Measurements from ENCODE around the gene SCO2.

The SCO2 gene

GRCh38 chr22:50568626-50569025 lies 43.2 kb upstream of the SCO2 start:
- H2AFZ ChIP-seq (ENCODE audit: insufficient read depth, low read length, poor library complexity), result no peak overlapping the region
- no peak overlapping the region for H3K27ac ChIP-seq (ENCODE audit: low read depth, low read length)
- WGBS (ENCODE audit: extremely low coverage, insufficient coverage, insufficient read length), result no CpG with 5 or more reads among the region's 7 CpGs
- H2AK5ac ChIP-seq (ENCODE audit: low read length), result no peak overlapping the region
- H3K18ac ChIP-seq (ENCODE audit: low read length), result no peak overlapping the region
- no peak overlapping the region for H2BK5ac ChIP-seq (ENCODE audit: low read depth, low read length, poor library complexity)
- H4K8ac ChIP-seq (ENCODE audit: low read depth, low read length), result no peak overlapping the region
- peaks cover 53 to 56% of the 10 kb centered on the region in 2 experiments for H3K36me3 ChIP-seq (ENCODE audit: control insufficient read depth in 1 of 2, insufficient read depth in 2 of 2, low read length in 2 of 2)
- no peak overlapping the region for H3K4me2 ChIP-seq (ENCODE audit: low read length)
- H3K4me3 ChIP-seq (ENCODE audit: low read depth, low read length), result no peak overlapping the region
- H3K79me2 ChIP-seq (ENCODE audit: control insufficient read depth, insufficient read depth, low read length, poor library complexity), result no peaks in the 10 kb centered on the region
- no peaks in the 10 kb centered on the region for H3K27me3 ChIP-seq (ENCODE audit: insufficient read depth, low read length)
- peak; percentile 73 to 76 for DNase-seq
- H2BK120ac ChIP-seq (ENCODE audit: insufficient read depth, low read length, poor library complexity), result no peak overlapping the region
- no peak overlapping the region for H3K4ac ChIP-seq (ENCODE audit: low read depth, low read length)
- no peak overlapping the region for H3K9ac ChIP-seq (ENCODE audit: low read length)
- H4K91ac ChIP-seq (ENCODE audit: low read depth, low read length), result no peak overlapping the region
- H3K4me1 ChIP-seq (ENCODE audit: control insufficient read depth in 1 of 2, insufficient read depth in 2 of 2, low read length in 2 of 2), result peaks cover 0 to 2% of the 10 kb centered on the region in 2 experiments
- H2BK12ac ChIP-seq (ENCODE audit: low read length), result no peak overlapping the region
- no peaks in the 10 kb centered on the region for H3K79me1 ChIP-seq (ENCODE audit: low read length)
- no peak overlapping the region for H3K23ac ChIP-seq (ENCODE audit: low read length)
- no peak overlapping the region for H4K12ac ChIP-seq (ENCODE audit: low read depth, low read length)
- no peak overlapping the region for H3K14ac ChIP-seq (ENCODE audit: low read length)
- H3K9me3 ChIP-seq (ENCODE audit: insufficient read depth, low read depth, low read length), result peaks cover 2% of the 10 kb centered on the region

- H3K4me1 ChIP-seq (ENCODE audit: control insufficient read depth in 1 of 2, insufficient read depth in 2 of 2, low read length in 2 of 2), result peaks cover 5 to 8% of the 10 kb centered on the region in 2 experiments
- H3K14ac ChIP-seq (ENCODE audit: low read length), result no peak overlapping the region
- H3K27ac ChIP-seq (ENCODE audit: low read depth, low read length), result no peak overlapping the region
- H4K8ac ChIP-seq (ENCODE audit: low read depth, low read length), result no peak overlapping the region
- peaks cover 2% of the 10 kb centered on the region for H3K9me3 ChIP-seq (ENCODE audit: insufficient read depth, low read depth, low read length)
- H3K79me1 ChIP-seq (ENCODE audit: low read length), result no peaks in the 10 kb centered on the region
- H4K12ac ChIP-seq (ENCODE audit: low read depth, low read length), result no peak overlapping the region
- no peak for DNase-seq
- H2BK12ac ChIP-seq (ENCODE audit: low read length), result no peak overlapping the region
- no peak overlapping the region for H2AK5ac ChIP-seq (ENCODE audit: low read length)
- H3K4me2 ChIP-seq (ENCODE audit: low read length), result no peak overlapping the region
- H3K36me3 ChIP-seq (ENCODE audit: control insufficient read depth in 1 of 2, insufficient read depth in 2 of 2, low read length in 2 of 2), result peaks cover 45 to 48% of the 10 kb centered on the region in 2 experiments
- no peaks in the 10 kb centered on the region for H3K27me3 ChIP-seq (ENCODE audit: insufficient read depth, low read length)
- no peak overlapping the region for H4K91ac ChIP-seq (ENCODE audit: low read depth, low read length)
- no peak overlapping the region for H3K4ac ChIP-seq (ENCODE audit: low read depth, low read length)
- H3K23ac ChIP-seq (ENCODE audit: low read length), result no peak overlapping the region
- H3K4me3 ChIP-seq (ENCODE audit: low read depth, low read length), result no peak overlapping the region
- no CpG with 5 or more reads among the region's 7 CpGs for WGBS (ENCODE audit: extremely low coverage, insufficient coverage, insufficient read length)
- no peaks in the 10 kb centered on the region for H3K79me2 ChIP-seq (ENCODE audit: control insufficient read depth, insufficient read depth, low read length, poor library complexity)
- no peak overlapping the region for H3K18ac ChIP-seq (ENCODE audit: low read length)
- no peak overlapping the region for H2AFZ ChIP-seq (ENCODE audit: insufficient read depth, low read length, poor library complexity)
- no peak overlapping the region for H2BK120ac ChIP-seq (ENCODE audit: insufficient read depth, low read length, poor library complexity)
- H3K9ac ChIP-seq (ENCODE audit: low read length), result no peak overlapping the region
- no peak overlapping the region for H2BK5ac ChIP-seq (ENCODE audit: low read depth, low read length, poor library complexity)
Measured at GRCh38 chr22:50567721-50568252, 42.4 kb upstream of the SCO2 start.

- no peak overlapping the region for H4K91ac ChIP-seq (ENCODE audit: low read depth, low read length)
- no CpG with 5 or more reads among the region's 11 CpGs for WGBS (ENCODE audit: extremely low coverage, insufficient coverage, insufficient read length)
Measured at GRCh38 chr22:50564289-50564688, 38.9 kb upstream of the SCO2 start.

GRCh38 chr22:50563413-50564160 lies 38.2 kb upstream of the SCO2 start:
- peak overlapping the region; percentile 24 for H3K14ac ChIP-seq (ENCODE audit: low read length)
- no peak overlapping the region for H3K23ac ChIP-seq (ENCODE audit: low read length)
- H4K91ac ChIP-seq (ENCODE audit: low read depth, low read length), result peak overlapping the region; percentile 9
- H2BK5ac ChIP-seq (ENCODE audit: low read depth, low read length, poor library complexity), result no peak overlapping the region
- H4K8ac ChIP-seq (ENCODE audit: low read depth, low read length), result peak overlapping the region; percentile 55
- peak overlapping the region; percentile 50 for H3K4me3 ChIP-seq (ENCODE audit: low read depth, low read length)
- peaks cover 1% of the 10 kb centered on the region for H3K79me1 ChIP-seq (ENCODE audit: low read length)
- no peaks in the 10 kb centered on the region for H3K27me3 ChIP-seq (ENCODE audit: insufficient read depth, low read length)
- H3K4ac ChIP-seq (ENCODE audit: low read depth, low read length), result no peak overlapping the region
- H2BK120ac ChIP-seq (ENCODE audit: insufficient read depth, low read length, poor library complexity), result no peak overlapping the region
- H3K4me1 ChIP-seq (ENCODE audit: control insufficient read depth in 1 of 2, insufficient read depth in 2 of 2, low read length in 2 of 2), result peaks cover 5 to 8% of the 10 kb centered on the region in 2 experiments
- H2AK5ac ChIP-seq (ENCODE audit: low read length), result no peak overlapping the region
- no peak overlapping the region for H2BK12ac ChIP-seq (ENCODE audit: low read length)
- peak overlapping the region; percentile 5 for H3K18ac ChIP-seq (ENCODE audit: low read length)
- peaks cover 5 to 7% of the 10 kb centered on the region in 2 experiments for H3K36me3 ChIP-seq (ENCODE audit: control insufficient read depth in 1 of 2, insufficient read depth in 2 of 2, low read length in 2 of 2)
- no peaks in the 10 kb centered on the region for H3K9me3 ChIP-seq (ENCODE audit: insufficient read depth, low read depth, low read length)
- peak overlapping the region; percentile 1 for H3K9ac ChIP-seq (ENCODE audit: low read length)
- DNase-seq, result peak in 1 of 2 donors; percentile 4
- peak overlapping the region; percentile 51 for H2AFZ ChIP-seq (ENCODE audit: insufficient read depth, low read length, poor library complexity)
- no peak overlapping the region for H3K27ac ChIP-seq (ENCODE audit: low read depth, low read length)
- H4K12ac ChIP-seq (ENCODE audit: low read depth, low read length), result no peak overlapping the region
- WGBS (ENCODE audit: extremely low coverage, insufficient coverage, insufficient read length), result no CpG with 5 or more reads among the region's 17 CpGs
- no peaks in the 10 kb centered on the region for H3K79me2 ChIP-seq (ENCODE audit: control insufficient read depth, insufficient read depth, low read length, poor library complexity)
- H3K4me2 ChIP-seq (ENCODE audit: low read length), result peak overlapping the region; percentile 93

More at GRCh38 chr22:50564289-50564688, 38.9 kb upstream of the SCO2 start:
- Histone ChIP-seq H3K14ac (ENCODE audit: low read length) (no peak overlapping the region), H2BK12ac (ENCODE audit: low read length) (no peak overlapping the region), H3K23ac (ENCODE audit: low read length) (no peak overlapping the region), H4K12ac (ENCODE audit: low read depth, low read length) (no peak overlapping the region), H3K79me2 (ENCODE audit: control insufficient read depth, insufficient read depth, low read length, poor library complexity) (no peaks in the 10 kb centered on the region), H2BK120ac (ENCODE audit: insufficient read depth, low read length, poor library complexity) (no peak overlapping the region), H2BK5ac (ENCODE audit: low read depth, low read length, poor library complexity) (no peak overlapping the region), H2AFZ (ENCODE audit: insufficient read depth, low read length, poor library complexity) (no peak overlapping the region), H3K27ac (ENCODE audit: low read depth, low read length) (no peak overlapping the region), H3K9me3 (ENCODE audit: insufficient read depth, low read depth, low read length) (no peaks in the 10 kb centered on the region), H3K79me1 (ENCODE audit: low read length) (peaks cover 1% of the 10 kb centered on the region), H3K4me2 (ENCODE audit: low read length) (no peak overlapping the region), H2AK5ac (ENCODE audit: low read length) (no peak overlapping the region), H3K4ac (ENCODE audit: low read depth, low read length) (no peak overlapping the region), H3K4me3 (ENCODE audit: low read depth, low read length) (no peak overlapping the region), H3K18ac (ENCODE audit: low read length) (no peak overlapping the region), H3K4me1 (ENCODE audit: control insufficient read depth in 1 of 2, insufficient read depth in 2 of 2, low read length in 2 of 2) (peaks cover 5 to 8% of the 10 kb centered on the region in 2 experiments), H3K27me3 (ENCODE audit: insufficient read depth, low read length) (no peaks in the 10 kb centered on the region), H3K36me3 (ENCODE audit: control insufficient read depth in 1 of 2, insufficient read depth in 2 of 2, low read length in 2 of 2) (peaks cover 12 to 14% of the 10 kb centered on the region in 2 experiments), H4K8ac (ENCODE audit: low read depth, low read length) (no peak overlapping the region), H3K9ac (ENCODE audit: low read length) (no peak overlapping the region)
- peak; percentile 79 to 81 for DNase-seq

Data from trophoblast cell (in vitro differentiated cells and primary cell).